Effector CD4-positive, alpha-beta T cell (primary cell): ENCODE data around the gene FOXP1.

Experiments used
- DNase-seq: peaks from one replicate; pipeline ENCODE4 v3.0.0-alpha.2; 2020

Gene FOXP1

GRCh38 chr3:71318458-71318827 is 265.1 kb downstream of the FOXP1 start:
- DNase-seq = no peak

- no peak for DNase-seq
Measured at GRCh38 chr3:71317749-71318457, 265.6 kb downstream of the FOXP1 start.

- no peak for DNase-seq
Measured at GRCh38 chr3:71317140-71317539, 266.4 kb downstream of the FOXP1 start.

GRCh38 chr3:71316066-71316777 is 267.3 kb downstream of the FOXP1 start:
- no peak for DNase-seq

GRCh38 chr3:71315431-71315830 is 268.1 kb downstream of the FOXP1 start:
- no peak for DNase-seq

GRCh38 chr3:71313844-71314243 is 269.7 kb downstream of the FOXP1 start:
- DNase-seq = no peak

GRCh38 chr3:71312461-71312860 is 271.1 kb downstream of the FOXP1 start:
- no peak for DNase-seq

- no peak for DNase-seq
Measured at GRCh38 chr3:71311661-71312046, 271.9 kb downstream of the FOXP1 start.

- DNase-seq = no peak
Measured at GRCh38 chr3:71310980-71311660, 272.4 kb downstream of the FOXP1 start.

- no peak for DNase-seq
Measured at GRCh38 chr3:71310359-71310979, 273.1 kb downstream of the FOXP1 start.

- DNase-seq = no peak
Measured at GRCh38 chr3:71309886-71310285, 273.6 kb downstream of the FOXP1 start.

GRCh38 chr3:71309342-71309741 is 274.2 kb downstream of the FOXP1 start:
- DNase-seq = no peak

- DNase-seq = no peak
Measured at GRCh38 chr3:71308836-71309235, 274.7 kb downstream of the FOXP1 start.

GRCh38 chr3:71307991-71308697 is 275.4 kb downstream of the FOXP1 start:
- no peak for DNase-seq

- DNase-seq = no peak
Measured at GRCh38 chr3:71305231-71306206, 278.0 kb downstream of the FOXP1 start.

GRCh38 chr3:71304684-71305083 is 278.8 kb downstream of the FOXP1 start:
- no peak for DNase-seq

- DNase-seq = no peak
Measured at GRCh38 chr3:71304247-71304646, 279.3 kb downstream of the FOXP1 start.

GRCh38 chr3:71303627-71304200 is 279.8 kb downstream of the FOXP1 start:
- DNase-seq = no peak

- DNase-seq = no peak
Measured at GRCh38 chr3:71302604-71303003, 280.9 kb downstream of the FOXP1 start.

GRCh38 chr3:71300951-71301393 is 282.6 kb downstream of the FOXP1 start:
- DNase-seq = no peak

- DNase-seq = no peak
Measured at GRCh38 chr3:71299160-71299559, 284.4 kb downstream of the FOXP1 start.
